HG02588 (cell line): ENCODE results near the gene NDUFB10.
"Not testable (repeated sequence)": the region's sequence is repeated elsewhere in the genome, so short reads cannot be mapped to it uniquely, and the experiment has no call there.

Experiments
- ATAC-seq: cut with Tn5 transposase; IDR thresholded peaks from one replicate; pipeline ENCODE4 v1.9.1; 2021; ENCODE audit warnings: mild to moderate bottlenecking, moderate library complexity; ENCODE audit not compliant: unreplicated experiment

The NDUFB10 gene

DNA sequence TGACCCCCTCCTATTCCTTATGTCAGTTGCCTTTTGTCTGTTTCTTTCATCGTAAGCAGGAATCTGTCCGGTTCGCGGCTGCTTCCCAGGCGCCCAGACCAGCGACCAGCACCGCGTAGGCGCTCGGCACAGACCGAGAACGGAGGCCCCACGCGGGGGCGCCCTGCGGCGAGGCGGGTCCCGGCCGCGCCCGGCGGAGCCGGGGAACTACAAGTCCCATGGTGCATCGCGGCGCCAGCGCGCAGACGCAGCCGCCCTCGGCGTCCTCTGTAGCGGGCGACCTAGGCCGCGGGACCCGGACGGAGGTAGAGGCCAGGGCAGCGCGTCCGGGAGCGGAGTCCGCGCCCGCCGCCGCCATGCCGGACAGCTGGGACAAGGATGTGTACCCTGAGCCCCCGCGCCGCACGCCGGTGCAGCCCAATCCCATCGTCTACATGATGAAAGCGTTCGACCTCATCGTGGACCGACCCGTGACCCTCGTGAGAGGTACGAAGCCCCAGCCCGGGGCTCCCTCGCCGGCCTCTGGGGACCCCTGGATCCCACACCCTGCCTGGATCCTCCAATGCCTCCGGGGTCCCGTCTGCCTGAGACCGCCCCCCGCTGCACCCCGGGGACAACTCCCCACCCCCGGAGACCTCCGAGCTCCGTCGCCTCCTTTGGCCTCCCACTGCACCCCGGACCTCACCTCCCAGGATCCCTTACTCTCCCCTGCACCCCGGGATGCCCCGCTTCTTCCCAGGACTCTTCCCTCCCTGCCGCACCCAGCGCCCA, at the start of gene NDUFB10:
TSS of gene NDUFB10 (plus strand) at position 270 of the 771 bp plus-strand sequence. CDS start at position 357, 87 bp downstream.
- peak; percentile 83 for ATAC-seq

DNA sequence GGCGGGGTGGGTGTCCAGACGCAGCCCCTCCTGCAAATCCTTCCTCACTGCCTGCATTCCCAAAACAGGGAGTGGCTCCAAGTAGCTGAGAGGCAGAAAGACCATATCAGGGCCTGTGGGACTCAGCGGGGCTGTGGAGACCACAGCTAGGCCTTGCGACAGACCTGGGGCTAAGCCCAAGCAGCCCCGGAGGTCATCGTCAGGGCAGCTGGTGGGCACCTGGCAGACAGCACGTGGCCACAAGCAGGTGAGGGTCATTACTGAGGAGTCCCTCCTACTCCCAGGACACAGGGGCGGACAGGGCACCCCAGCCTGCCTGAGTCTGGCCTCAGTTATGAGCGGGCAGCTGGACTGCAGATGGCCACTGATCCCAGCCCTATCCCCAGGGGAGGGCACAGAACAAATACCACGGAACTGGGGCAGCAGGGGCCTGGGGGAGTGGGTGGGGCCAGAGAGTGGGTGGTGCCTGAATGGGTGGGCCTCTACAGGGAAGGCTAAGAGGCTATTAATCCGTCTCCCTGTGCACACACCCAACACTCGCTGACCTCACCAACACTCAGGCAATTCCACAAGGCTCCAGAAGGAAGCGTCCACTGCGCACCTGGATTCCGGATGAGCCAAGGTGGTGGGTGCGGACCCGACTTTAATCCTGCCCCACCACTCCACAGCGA, 49.6 kb upstream of the NDUFB10 start:
- ATAC-seq, result no peak

- ATAC-seq, result no peak
Measured at GRCh38 chr16:1911467-1912214, 47.7 kb upstream of the NDUFB10 start.

GRCh38 chr16:1912215-1912543, 47.2 kb upstream of the NDUFB10 start:
- no peak for ATAC-seq

DNA sequence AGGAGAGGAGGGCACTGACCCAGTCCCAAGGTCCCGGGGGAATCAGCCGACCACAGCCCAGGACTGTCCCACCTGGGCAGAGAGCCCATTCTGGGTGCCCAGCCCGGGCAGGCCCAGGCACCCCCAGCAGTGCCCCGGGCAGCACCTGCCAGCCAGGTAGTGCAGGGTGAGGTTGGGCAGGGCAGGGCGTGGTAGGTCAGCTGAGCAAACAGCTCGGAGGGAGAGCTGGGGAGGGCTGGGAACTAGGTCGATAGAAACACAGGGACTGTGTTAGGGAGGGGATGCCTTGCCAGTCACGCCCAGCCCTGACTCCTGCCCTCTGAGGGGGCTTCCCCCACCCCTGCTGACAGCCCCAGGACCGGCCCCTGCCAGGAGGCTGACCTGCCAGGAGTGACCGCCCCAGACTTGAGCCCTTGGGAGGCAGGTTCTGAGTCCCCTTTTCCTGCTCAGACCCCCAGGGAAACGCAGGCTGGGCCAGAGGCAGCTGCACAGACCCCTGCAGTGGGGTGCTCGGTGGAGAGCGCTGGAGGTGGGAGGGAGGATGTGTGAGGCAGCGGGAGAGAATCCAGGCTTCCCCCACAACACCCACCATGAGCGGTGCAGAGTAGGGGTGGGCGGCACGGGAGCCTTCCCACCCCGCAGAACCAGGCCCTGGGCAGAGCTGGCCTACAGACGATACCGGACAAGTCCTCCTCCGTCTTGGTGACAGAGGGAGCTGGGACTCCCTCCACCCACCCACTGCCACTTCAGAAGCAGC, 45.8 kb upstream of the NDUFB10 start:
- no peak for ATAC-seq

DNA sequence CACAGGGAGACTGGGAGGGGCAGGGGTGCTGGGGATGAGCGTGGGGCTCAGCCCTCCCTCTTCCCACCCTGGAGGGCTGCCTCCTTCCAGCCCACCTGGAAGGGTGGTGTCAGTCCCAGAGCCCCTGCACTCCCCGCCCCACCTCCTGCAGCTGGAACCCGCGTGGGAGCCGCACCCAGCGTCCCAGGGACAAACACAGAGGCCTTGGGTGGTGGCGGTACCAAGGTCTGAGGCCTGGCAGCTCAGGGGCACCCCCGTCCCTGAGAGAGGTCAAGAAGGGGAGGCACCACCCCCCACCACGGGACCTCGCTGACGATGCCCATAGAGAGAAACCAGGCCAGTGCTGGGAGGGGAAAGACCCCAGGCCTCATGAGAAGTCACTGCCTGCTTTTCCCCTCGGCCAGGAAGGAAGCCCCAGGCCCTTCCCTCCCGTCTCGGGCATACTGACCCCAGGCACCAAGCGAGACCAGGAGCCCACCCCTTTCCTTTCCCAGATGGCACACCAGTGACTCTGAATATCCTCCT, 45.2 kb upstream of the NDUFB10 start:
- no peak for ATAC-seq

DNA sequence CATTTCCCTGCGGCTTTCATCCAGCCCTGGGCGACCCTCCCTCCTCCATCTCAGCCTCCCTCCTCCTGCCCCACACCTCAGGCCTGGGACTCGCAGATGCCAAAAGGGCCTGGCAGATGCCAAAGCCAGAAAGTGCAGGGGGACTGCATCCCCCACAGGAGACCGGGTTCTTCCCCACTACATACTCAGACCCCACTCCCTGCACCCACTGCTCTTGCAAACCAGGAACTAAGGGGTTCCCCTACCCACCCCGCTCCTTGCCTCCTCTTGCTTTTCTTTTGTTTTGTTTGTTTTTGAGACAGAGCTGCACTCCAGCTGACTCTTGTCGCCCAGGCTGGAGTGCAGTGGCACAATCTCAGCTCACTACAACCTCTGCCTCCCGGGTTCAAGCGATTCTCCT, 44.4 kb upstream of the NDUFB10 start:
- no peak for ATAC-seq

GRCh38 chr16:1915732-1916639, 43.4 kb upstream of the NDUFB10 start:
- no peak for ATAC-seq

DNA sequence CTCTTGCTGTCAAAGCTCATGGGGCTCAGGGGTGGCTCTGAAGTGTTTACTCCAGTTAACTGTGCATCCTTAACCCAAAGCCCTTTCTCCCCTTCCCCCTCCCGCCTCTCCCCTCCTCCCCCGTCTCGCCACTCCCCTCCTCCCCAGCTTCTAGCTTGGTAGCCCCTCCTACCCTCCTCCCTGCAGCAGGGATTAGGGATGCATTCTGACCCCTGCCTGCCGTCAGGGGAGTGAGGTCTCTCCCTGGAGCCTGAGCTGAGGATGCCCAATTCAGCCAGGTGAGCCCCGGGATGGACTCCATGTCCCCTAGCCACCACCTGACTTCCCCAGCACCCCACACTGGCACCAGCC, 42.7 kb upstream of the NDUFB10 start:
- no peak for ATAC-seq

GRCh38 chr16:1917056-1917664, 42.2 kb upstream of the NDUFB10 start:
- ATAC-seq, result no peak

DNA sequence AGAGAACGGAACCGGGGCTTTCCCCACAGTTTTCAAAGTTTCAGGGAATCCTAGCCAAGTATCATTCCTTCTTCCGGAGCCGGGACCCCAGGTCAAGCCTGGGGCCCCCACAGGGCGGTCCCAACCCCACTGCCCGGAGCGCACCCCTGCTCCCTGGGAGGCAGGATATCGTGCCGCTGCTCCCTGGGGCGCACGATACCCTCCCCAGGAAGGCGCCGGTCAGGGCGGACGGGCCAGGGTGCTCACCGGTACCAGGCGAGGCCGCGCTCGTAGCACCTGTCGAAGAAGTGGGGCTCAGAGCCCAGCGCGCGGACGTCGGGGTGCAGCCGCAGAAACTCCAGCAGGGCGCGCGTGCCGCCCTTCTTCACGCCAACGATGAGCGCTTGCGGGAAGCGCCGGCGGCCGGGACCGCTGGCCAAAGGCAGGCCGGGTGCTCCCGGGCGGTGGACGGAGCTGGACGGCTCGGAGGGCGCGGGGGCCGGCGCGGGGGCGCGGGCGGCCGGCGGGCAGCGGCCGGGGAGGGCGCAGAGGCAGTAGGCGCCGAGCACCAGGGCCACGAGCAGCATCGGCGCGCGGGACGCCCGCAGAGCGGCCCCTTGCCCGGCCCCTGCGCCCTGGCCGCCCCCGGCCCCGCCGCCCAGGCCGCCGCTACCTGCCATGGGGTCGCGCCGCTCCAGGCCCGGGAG, 41.5 kb upstream of the NDUFB10 start:
- ATAC-seq, result no peak

- ATAC-seq, result no peak
Measured at GRCh38 chr16:1918351-1919326, 40.7 kb upstream of the NDUFB10 start, which contains the start of gene HS3ST6. TSS of gene HS3ST6 (minus strand) at chr16:1918415. CDS start at chr16:1918323, 92 bp downstream.

DNA sequence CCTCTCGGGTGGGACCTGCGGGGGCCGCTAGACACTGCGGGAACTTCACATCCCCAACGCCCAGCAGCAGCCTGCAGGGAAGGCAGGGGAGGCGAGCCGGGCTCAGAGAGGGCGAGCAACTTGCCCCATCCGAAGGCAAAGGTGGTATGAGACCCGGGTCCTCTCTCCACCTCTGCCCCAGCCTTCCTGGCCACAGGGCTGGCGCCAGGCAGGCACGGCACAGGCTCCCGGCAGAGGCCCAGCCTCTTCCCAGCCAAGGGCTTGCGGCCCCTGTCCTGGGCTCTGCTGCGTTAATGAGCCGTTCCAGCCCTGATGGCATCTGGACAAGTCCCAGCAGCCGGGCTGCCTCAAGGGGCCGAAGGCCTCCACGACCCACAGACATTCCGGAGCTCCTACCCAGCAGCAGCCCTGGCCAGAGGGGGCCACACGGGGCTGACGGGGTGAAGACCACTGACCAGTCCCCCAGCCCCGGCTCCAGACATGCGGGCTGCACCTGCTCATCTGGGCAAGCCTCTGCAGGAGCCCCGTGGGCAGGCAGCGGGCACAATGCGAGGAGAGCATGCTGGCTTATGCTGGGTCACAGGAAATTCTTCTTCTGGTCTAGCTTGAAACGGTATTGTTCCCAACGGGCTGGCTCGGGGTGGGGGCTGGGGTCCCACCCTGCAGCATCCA, 39.9 kb upstream of the NDUFB10 start:
- ATAC-seq, result no peak

GRCh38 chr16:1920122-1920521, 39.2 kb upstream of the NDUFB10 start:
- not testable (repeated sequence) for ATAC-seq

DNA sequence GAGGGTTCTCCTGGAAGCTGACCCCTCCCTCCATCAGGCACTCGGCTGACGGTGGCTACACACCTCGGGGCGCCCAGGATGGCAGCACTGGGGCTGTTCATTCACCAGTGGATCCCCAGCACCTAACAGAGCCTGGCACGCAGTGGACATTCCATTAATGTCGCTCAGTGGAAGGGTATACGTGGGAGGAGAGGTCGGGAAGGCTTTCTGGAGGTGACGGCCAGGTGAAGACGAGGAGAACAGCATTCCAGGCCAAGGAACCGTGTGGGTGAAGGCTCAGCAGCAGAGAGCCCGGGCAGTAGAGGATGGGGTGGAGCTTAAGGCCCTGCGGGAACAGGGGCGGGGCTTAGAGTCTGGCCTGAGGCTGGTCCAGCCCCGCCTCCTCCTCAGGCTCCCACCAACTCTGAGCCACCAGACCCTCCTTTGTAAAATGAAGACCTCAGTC, 38.6 kb upstream of the NDUFB10 start:
- no peak for ATAC-seq

GRCh38 chr16:1922357-1922756, 37.0 kb upstream of the NDUFB10 start:
- no peak for ATAC-seq
